K562 (cell line): ENCODE measurements around the gene HHIPL2. TPM values are rescaled to one million over a fixed set of nuclear protein-coding genes. Genes with fewer than 3 reads are reported as not detected.

Source experiments
- ATAC-seq: fragments of 200-7000 bp; cut with Tn5 transposase; 3 replicates; pipeline ENCODE4 v1.9.1; 2020; ENCODE audit warnings: moderate library complexity
- BruUV-seq: library from RNA; stranded (reverse); fragments of 400-500 nt; replicated peaks from 2 replicates; lab custom pipeline; 2021; lab: Mats Ljungman, UMichigan
- CTCF ChIA-PET: fragments of 300-600 bp; formaldehyde crosslinking; extraction: SDS; loops from one replicate; lab custom pipeline; 2021; ENCODE audit warnings: low intra/inter-chr PET ratio; lab: Yijun Ruan, JAX
- POLR2A ChIA-PET: fragments of 300-600, 350-650 bp; sonication (Branson Sonifier 250); formaldehyde crosslinking; extraction: SDS; loops from one replicate; lab custom pipeline; 2021; ENCODE audit warnings: antibody characterized with exemption, inconsistent platforms; lab: Yijun Ruan, JAX
- DNase-seq, 4 experiments: peaks; one replicate each; pipeline versions ENCODE4 v3.0.0 to v3.0.0-alpha.2; 2011 to 2018; ENCODE audit warnings: low spot score in 3 of 4, mixed read lengths in 3 of 4; ENCODE audit errors: extremely low read depth in 1 of 4
- FAIRE-seq: peaks from 2 replicates; lab custom pipeline; 2011; peaks lifted over from hg19 to GRCh38; lab: Jason Lieb, UNC
- H2AFZ ChIP-seq: 2 replicates; pipeline ENCODE4 v1.6.0; 2011; ENCODE audit warnings: low read depth, low read length, control low read depth, inconsistent platforms
- H3K27ac ChIP-seq: fragments of 200-600 bp; 3 replicates; pipeline ENCODE4 v1.8.0; 2011; ENCODE audit warnings: low read depth, mild to moderate bottlenecking, control low read depth, inconsistent platforms, low read length, moderate library complexity, mixed read lengths; ENCODE audit errors: extremely low read depth
- H3K27me3 ChIP-seq, 2 experiments: fragments of 300-600 bp in 1 of 2; 2 replicates in 1 of 2; 3 replicates in 1 of 2; pipeline versions ENCODE4 v1.6.0 to v1.8.0; 2011; ENCODE audit warnings: inconsistent platforms in 2 of 2, low read length in 2 of 2, mild to moderate bottlenecking in 1 of 2, mixed read lengths in 1 of 2, moderate library complexity in 1 of 2; ENCODE audit not compliant: control insufficient read depth in 2 of 2, insufficient read depth in 2 of 2
- H3K36me3 ChIP-seq: fragments of 300-600 bp; 3 replicates; pipeline ENCODE4 v1.8.0; 2011; ENCODE audit warnings: mild to moderate bottlenecking, low read length, inconsistent platforms; ENCODE audit not compliant: control insufficient read depth, insufficient read depth
- H3K4me1 ChIP-seq, 2 experiments: fragments of 200-600 bp in 1 of 2; replicated peaks in 1 of 2; 2 replicates in 1 of 2; 3 replicates in 1 of 2; pipeline versions ENCODE4 v1.5.1 to v1.8.0; 2011; ENCODE audit warnings: inconsistent platforms in 2 of 2, low read length in 2 of 2, mild to moderate bottlenecking in 1 of 2, mixed read lengths in 1 of 2, moderate library complexity in 1 of 2; ENCODE audit not compliant: control insufficient read depth in 2 of 2, insufficient read depth in 2 of 2
- H3K4me2 ChIP-seq: 2 replicates; pipeline ENCODE4 v1.6.1; 2011; ENCODE audit warnings: low read length, control low read depth, inconsistent platforms, mixed read lengths; ENCODE audit not compliant: insufficient read depth
- H3K4me3 ChIP-seq: fragments of 200-600 bp; sonication (generic), shearing (Covaris generic); 2 replicates; pipeline ENCODE4 v1.5.1; 2016; ENCODE audit warnings: control low read depth, inconsistent platforms
- H3K79me2 ChIP-seq: fragments of 200-600 bp; 3 replicates; pipeline ENCODE4 v1.8.0; 2011; ENCODE audit warnings: low read length, inconsistent platforms; ENCODE audit not compliant: control insufficient read depth, insufficient read depth
- H3K9ac ChIP-seq, 2 experiments: 2 replicates each; pipeline versions ENCODE4 v1.6.0 to v1.6.1; 2011; ENCODE audit warnings: low read depth in 2 of 2, low read length in 2 of 2, control low read depth in 1 of 2, inconsistent platforms in 1 of 2, mild to moderate bottlenecking in 1 of 2, mixed read lengths in 1 of 2; ENCODE audit not compliant: insufficient read depth in 1 of 2
- H3K9me1 ChIP-seq: one replicate; pipeline ENCODE4 v1.6.0; 2011; ENCODE audit warnings: inconsistent platforms, mild to moderate bottlenecking, low read length, moderate library complexity; ENCODE audit not compliant: control insufficient read depth, insufficient read depth
- H3K9me3 ChIP-seq: replicated peaks from 2 replicates; pipeline ENCODE4 v1.5.1; 2011; ENCODE audit warnings: low read depth, low read length, inconsistent platforms; ENCODE audit not compliant: control insufficient read depth, insufficient read depth
- H4K20me1 ChIP-seq: replicated peaks from 2 replicates; pipeline ENCODE4 v1.6.1; 2011; ENCODE audit warnings: low read length, inconsistent platforms, mixed read lengths; ENCODE audit not compliant: control insufficient read depth, insufficient read depth
- ARNT ChIP-seq, 2 experiments: fragments of 450-650 bp; IDR thresholded peaks; 2 replicates each; pipeline ENCODE4 v1.6.1; 2016; ENCODE audit warnings: mild to moderate bottlenecking in 1 of 2
- CBX2 ChIP-seq: fragments of 200-600 bp; sonication (generic); IDR thresholded peaks from one replicate; pipeline ENCODE4 v1.6.1; 2012; ENCODE audit warnings: mild to moderate bottlenecking, low read length, inconsistent platforms; ENCODE audit not compliant: insufficient read depth, poor library complexity, severe bottlenecking
- ELF4 ChIP-seq: fragments of 450-650 bp; formaldehyde crosslinking; IDR thresholded peaks from 2 replicates; pipeline ENCODE4 v1.4.0; 2022; ENCODE audit warnings: missing genetic modification characterization
- ILF3 ChIP-seq: fragments of 450-650 bp; IDR thresholded peaks from 2 replicates; pipeline ENCODE4 v1.6.1; 2018; ENCODE audit warnings: antibody characterized with exemption, mild to moderate bottlenecking, moderate library complexity, borderline replicate concordance
- NUFIP1 ChIP-seq: fragments of 450-650 bp; IDR thresholded peaks from 2 replicates; pipeline ENCODE4 v1.6.1; 2018; ENCODE audit not compliant: partially characterized antibody
- POLR3A ChIP-seq: IDR thresholded peaks from 2 replicates; pipeline ENCODE4 v1.6.1; 2011; ENCODE audit warnings: borderline replicate concordance, mild to moderate bottlenecking, moderate library complexity; ENCODE audit not compliant: insufficient read length, insufficient read depth; ENCODE audit errors: extremely low read depth
- ZNF140 ChIP-seq: fragments of 250-450 bp; sonication (Bioruptor Pico); IDR thresholded peaks from 2 replicates; pipeline ENCODE4 v1.8.0; 2021; ENCODE audit warnings: moderate library complexity, mild to moderate bottlenecking, inconsistent platforms
- ZNF76 ChIP-seq: fragments of 250-450 bp; sonication (Bioruptor Pico); IDR thresholded peaks from 2 replicates; pipeline ENCODE4 v1.4.0; 2020; ENCODE audit warnings: mild to moderate bottlenecking, moderate library complexity, borderline replicate concordance
- WGBS: fragments of 100-300 bp; shearing (Covaris generic); methylation state at CpG from one replicate; pipeline ENCODE4 v1.1.6; 2016; ENCODE audit warnings: low coverage, mixed read lengths; ENCODE audit not compliant: insufficient coverage; ENCODE audit errors: missing lambda C conversion rate; 5-methylcytosine and 5-hydroxymethylcytosine counted together
- in situ Hi-C: fragments of 300-500 bp; cut with MboI; formaldehyde crosslinking; loops from 4 replicates; pipeline ENCODE4 v1.15.0; 2018; ENCODE audit warnings: inconsistent platforms, mixed read lengths
- intact Hi-C: fragments of 100-400 bp; cut with micrococcal nuclease; formaldehyde crosslinking; loops from 2 replicates; pipeline ENCODE4 v1.14.2; 2022
- polyA plus RNA-seq, 8 experiments: library from polyadenylated mRNA; depleted of rRNA in 4 of 8; stranded (reverse) in 5 of 8; unstranded in 3 of 8; fragments of >200 nt; fragmentation: Nextera tagmentation in 2 of 8; fragmentation: Illumina TruSeq in 1 of 8; extraction: Ambion mirVana in 2 of 8; extraction: Trizol in 1 of 8; gene quantifications; 2 replicates each; pipeline versions ENCODE4 v1.2.1 to v1.2.3, GENCODE V29; 2011 to 2014; ENCODE audit warnings: inconsistent platforms in 1 of 8, missing spikeins in 1 of 8
- total RNA-seq, 7 experiments: library from RNA; depleted of rRNA in 6 of 7; stranded (reverse); fragments of >200 nt in 6 of 7; fragmentation: Illumina TruSeq in 2 of 7; extraction: Trizol in 2 of 7; gene quantifications; 2 replicates each; pipeline versions ENCODE4 v1.2.1 to v1.2.3, GENCODE V29; 2011 to 2021; ENCODE audit warnings: low replicate concordance in 1 of 7
- TF ChIP-seq, protein P1 (sequence below): fragments of 150-350 bp; IDR thresholded peaks from 2 replicates; pipeline ENCODE4 v1.6.1; 2014; ENCODE audit warnings: low read depth, mild to moderate bottlenecking, low read length, borderline replicate concordance
- TF ChIP-seq, protein P2 (sequence below): sonication (generic); formaldehyde crosslinking; IDR thresholded peaks from 2 replicates; pipeline ENCODE4 v1.8.1; 2023; ENCODE audit warnings: mild to moderate bottlenecking, missing genetic modification reagents

The HHIPL2 gene
- total and polyA plus RNA-seq, 9 of the 15 experiments (the other 6 are each of a cell fraction or from before 2014, with no cell fraction given), result 0.05 to 0.60 (median 0.20) TPM; not detected in 1

DNA sequence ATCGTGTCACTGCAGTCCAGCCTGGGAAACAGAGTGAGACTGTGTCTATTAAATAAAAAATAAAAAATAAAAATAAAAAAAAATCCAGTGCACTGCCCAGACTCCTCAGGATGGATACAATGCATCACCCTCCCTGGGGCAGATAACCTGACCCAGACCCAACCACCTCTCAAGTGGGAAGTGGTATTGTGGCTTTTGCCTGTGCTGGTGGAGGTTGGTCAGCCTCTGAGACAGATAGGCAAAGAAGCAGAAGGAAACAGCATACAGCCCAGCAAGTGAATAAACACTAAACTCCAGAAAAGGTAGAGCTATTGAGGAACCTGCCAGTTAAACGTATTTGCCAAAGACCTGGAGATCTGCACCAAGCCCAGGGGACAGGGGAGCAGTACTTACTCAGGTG is 22.0 kb downstream of the HHIPL2 start:
- no peak overlapping the region for H3K4me2 ChIP-seq
- ChIA-PET CTCF (no interaction called here), POLR2A (interaction anchor here (0.6 to 0.7 kb wide), 2 partner anchors 7 to 66 kb away, joined by 3 read pairs; no protein-coding TSS in a partner anchor)
- no peaks in the 10 kb centered on the region for H4K20me1 ChIP-seq
- no TSS peak for BruUV-seq
- H3K27ac ChIP-seq, result no peak overlapping the region
- intact Hi-C loops, result no loop called here
- TF ChIP-seq CBX2, result no peak
- TF ChIP-seq ZNF76 (CRISPR knock-in tag), result no peak
- no peak for TF ChIP-seq ELF4 (CRISPR knock-in tag)
- in situ Hi-C loops, result no loop called here
- no peaks in the 10 kb centered on the region; a peak in 1 of 5 replicates for H3K4me1 ChIP-seq
- no peaks in the 10 kb centered on the region for H3K9me3 ChIP-seq
- H2AFZ ChIP-seq, result no peak overlapping the region
- FAIRE-seq, result no peak
- no peak for ATAC-seq
- 0% methylated on average over 2 of the region's 2 CpGs for WGBS
- no peaks in the 10 kb centered on the region for H3K79me2 ChIP-seq
- peaks cover 21 to 36% of the 10 kb centered on the region in 2 experiments; a peak in 4 of 5 replicates for H3K27me3 ChIP-seq
- no peaks in the 10 kb centered on the region for H3K9me1 ChIP-seq
- no peak overlapping the region for H3K4me3 ChIP-seq
- DNase-seq, result peak in 1 of 4 experiments; percentile 7
- H3K36me3 ChIP-seq, result no peaks in the 10 kb centered on the region
- H3K9ac ChIP-seq, result no peak overlapping the region

DNA sequence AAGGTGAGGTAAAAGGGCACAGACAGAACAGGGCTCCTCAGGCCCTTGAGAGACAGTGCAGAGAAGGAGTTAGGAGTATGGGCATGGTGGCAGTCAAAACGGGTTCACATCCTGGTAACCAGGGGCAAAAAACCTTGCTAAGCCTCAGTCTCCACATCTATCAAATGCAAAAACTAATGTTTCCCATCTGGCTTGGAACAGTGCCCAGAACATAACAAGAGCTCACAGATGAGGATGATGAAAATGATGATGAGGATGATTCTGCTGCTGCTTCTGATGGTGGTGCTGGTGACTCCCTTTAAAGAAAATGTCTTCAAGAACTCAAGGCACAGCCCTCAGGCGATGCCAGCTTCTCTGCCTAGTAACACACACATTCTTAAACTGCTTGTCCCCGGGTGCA is 24.1 kb downstream of the HHIPL2 start:
- no peak overlapping the region for H2AFZ ChIP-seq
- peaks cover 21 to 31% of the 10 kb centered on the region in 2 experiments; a peak in 4 of 5 replicates for H3K27me3 ChIP-seq
- no peaks in the 10 kb centered on the region for H3K79me2 ChIP-seq
- H3K36me3 ChIP-seq, result no peaks in the 10 kb centered on the region
- intact Hi-C loops (no loop called here), in situ Hi-C loops (no loop called here)
- no TSS peak for BruUV-seq
- no peak overlapping the region for H3K9ac ChIP-seq
- ATAC-seq (no peak), FAIRE-seq (no peak), DNase-seq (peak in 1 of 4 experiments; percentile 2)
- no peak overlapping the region for H3K4me3 ChIP-seq
- no peaks in the 10 kb centered on the region; a peak in 1 of 5 replicates for H3K4me1 ChIP-seq
- no peak overlapping the region for H3K27ac ChIP-seq
- H3K4me2 ChIP-seq, result no peak overlapping the region
- 0% methylated on average over 3 of the region's 3 CpGs for WGBS
- no peaks in the 10 kb centered on the region for H3K9me3 ChIP-seq
- CTCF ChIA-PET, result no interaction called here
- no peaks in the 10 kb centered on the region for H3K9me1 ChIP-seq
- TF ChIP-seq ILF3 (no peak), ARNT (IDR thresholded peaks at IDR 0.05) (no peak), NUFIP1 (no peak), ZNF140 (CRISPR knock-in tag) (no peak), POLR3A (no peak)
- TF ChIP-seq, protein P1, sequence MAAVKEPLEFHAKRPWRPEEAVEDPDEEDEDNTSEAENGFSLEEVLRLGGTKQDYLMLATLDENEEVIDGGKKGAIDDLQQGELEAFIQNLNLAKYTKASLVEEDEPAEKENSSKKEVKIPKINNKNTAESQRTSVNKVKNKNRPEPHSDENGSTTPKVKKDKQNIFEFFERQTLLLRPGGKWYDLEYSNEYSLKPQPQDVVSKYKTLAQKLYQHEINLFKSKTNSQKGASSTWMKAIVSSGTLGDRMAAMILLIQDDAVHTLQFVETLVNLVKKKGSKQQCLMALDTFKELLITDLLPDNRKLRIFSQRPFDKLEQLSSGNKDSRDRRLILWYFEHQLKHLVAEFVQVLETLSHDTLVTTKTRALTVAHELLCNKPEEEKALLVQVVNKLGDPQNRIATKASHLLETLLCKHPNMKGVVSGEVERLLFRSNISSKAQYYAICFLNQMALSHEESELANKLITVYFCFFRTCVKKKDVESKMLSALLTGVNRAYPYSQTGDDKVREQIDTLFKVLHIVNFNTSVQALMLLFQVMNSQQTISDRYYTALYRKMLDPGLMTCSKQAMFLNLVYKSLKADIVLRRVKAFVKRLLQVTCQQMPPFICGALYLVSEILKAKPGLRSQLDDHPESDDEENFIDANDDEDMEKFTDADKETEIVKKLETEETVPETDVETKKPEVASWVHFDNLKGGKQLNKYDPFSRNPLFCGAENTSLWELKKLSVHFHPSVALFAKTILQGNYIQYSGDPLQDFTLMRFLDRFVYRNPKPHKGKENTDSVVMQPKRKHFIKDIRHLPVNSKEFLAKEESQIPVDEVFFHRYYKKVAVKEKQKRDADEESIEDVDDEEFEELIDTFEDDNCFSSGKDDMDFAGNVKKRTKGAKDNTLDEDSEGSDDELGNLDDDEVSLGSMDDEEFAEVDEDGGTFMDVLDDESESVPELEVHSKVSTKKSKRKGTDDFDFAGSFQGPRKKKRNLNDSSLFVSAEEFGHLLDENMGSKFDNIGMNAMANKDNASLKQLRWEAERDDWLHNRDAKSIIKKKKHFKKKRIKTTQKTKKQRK, result no peak
- TF ChIP-seq, protein P2, sequence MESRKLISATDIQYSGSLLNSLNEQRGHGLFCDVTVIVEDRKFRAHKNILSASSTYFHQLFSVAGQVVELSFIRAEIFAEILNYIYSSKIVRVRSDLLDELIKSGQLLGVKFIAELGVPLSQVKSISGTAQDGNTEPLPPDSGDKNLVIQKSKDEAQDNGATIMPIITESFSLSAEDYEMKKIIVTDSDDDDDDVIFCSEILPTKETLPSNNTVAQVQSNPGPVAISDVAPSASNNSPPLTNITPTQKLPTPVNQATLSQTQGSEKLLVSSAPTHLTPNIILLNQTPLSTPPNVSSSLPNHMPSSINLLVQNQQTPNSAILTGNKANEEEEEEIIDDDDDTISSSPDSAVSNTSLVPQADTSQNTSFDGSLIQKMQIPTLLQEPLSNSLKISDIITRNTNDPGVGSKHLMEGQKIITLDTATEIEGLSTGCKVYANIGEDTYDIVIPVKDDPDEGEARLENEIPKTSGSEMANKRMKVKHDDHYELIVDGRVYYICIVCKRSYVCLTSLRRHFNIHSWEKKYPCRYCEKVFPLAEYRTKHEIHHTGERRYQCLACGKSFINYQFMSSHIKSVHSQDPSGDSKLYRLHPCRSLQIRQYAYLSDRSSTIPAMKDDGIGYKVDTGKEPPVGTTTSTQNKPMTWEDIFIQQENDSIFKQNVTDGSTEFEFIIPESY, result no peak
- POLR2A ChIA-PET, result interaction anchor here (0.7 kb wide), 1 partner anchor 60 kb away, joined by 5 read pairs; no protein-coding TSS in a partner anchor
- H4K20me1 ChIP-seq, result no peaks in the 10 kb centered on the region
